Kidney glomerular epithelial cell (primary cell): Measurements from ENCODE around the gene CLASP1.

Source experiments
- DNase-seq: peaks from one replicate; lab custom pipeline; 2025; lab: John Stamatoyannopoulos, UW

Gene CLASP1

DNA sequence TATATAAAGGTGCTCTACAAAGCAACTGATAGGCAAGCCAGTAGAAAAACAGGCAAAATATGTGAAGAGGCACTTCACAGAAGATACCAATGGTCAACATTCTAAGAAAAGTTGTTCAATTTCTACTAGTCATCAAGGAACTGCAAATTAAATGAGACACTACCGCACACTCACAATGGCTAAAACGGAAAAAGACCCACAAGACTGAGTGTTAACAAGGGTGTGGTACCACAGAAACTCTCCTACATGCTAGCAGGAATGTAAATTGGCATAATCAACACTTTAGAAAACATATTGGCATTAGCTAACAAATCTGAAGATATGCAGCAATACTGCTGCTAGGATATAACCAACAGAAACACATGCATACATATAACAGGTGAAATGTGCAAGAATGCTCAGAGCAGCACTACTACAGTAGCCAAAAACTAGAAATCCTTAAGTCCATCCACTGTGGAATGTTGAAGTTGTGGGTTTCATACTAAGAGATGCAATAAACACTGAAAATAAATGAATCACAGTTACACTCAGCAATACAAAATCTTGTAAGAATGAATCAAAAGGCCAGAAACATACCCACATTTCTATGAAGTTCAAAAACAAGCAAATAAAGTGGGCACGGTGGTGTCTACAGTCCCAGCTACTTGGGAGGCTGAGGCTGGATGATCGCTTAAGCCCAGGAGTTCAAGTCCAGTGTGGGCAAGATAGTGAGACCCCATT lies 109.4 kb downstream of the CLASP1 start:
- DNase-seq = no peak

DNA sequence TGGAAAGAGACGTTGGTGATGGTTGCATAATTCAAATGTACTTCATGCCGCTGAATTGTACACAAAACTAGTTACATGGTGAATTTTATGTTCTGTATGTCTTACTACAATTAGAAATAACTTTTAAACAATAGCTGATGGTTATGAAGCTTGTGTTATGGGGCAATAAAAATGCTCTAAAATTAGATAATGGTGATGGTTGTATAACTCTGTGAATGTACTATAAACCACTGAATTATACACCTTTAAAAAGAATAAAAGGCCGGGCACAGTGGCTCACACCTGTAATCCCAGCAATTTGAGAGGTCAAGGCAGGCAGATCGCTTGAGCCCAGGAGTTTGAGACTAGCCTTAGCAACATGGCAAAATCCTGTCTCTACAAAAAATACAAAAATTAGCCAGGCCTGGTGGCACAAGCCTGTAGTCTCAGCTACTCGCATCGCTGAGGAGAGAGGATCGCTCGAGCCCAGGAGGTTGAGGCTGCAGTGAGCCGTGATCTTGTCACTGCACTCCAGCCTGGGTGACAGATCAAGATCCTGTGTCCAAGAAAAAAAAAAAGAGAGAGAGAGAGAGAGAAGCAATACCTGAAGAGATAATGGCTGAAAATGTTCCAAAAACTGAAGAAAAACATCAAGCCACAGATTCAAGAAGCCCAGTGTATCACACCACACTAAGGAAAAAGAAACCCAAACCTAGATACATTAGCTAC lies 112.3 kb downstream of the CLASP1 start:
- DNase-seq = no peak

DNA sequence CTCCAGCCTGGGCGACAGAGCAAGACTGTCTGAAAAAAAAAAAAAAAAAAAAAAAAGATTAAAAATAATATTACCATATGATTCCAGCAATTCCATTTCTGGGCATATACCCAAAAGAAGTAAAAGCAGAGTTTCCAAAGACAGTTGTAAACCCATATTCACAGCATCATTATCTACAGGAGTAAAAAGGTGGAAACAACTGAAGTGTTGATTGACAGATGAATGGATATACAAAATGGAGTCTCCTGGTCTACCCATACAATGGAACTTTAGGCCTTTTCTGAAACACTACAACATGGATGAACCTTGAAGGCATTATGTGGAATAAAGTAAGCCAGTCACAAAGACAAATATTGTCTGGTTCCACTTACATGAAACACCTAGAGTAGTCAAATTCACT lies 112.9 kb downstream of the CLASP1 start:
- no peak for DNase-seq

DNA sequence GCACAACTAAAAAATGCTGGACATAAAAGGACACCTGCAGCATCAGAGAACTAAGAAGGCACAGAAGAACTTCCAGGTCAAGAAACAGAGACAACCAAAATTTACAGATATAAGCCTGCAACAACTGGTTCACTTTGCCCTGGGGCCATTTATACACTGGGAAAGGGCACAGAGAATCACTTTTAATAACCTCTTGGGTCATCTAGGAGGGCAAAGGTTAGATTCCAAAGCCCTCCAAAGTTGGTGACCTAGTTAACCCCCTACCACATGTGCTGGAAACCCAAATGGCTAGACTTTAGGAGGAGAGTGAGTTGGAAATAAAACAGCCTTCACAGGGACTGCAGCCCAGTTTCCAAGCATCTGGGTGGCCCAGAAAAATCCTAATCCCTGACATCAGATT lies 115.3 kb downstream of the CLASP1 start:
- no peak for DNase-seq

DNA sequence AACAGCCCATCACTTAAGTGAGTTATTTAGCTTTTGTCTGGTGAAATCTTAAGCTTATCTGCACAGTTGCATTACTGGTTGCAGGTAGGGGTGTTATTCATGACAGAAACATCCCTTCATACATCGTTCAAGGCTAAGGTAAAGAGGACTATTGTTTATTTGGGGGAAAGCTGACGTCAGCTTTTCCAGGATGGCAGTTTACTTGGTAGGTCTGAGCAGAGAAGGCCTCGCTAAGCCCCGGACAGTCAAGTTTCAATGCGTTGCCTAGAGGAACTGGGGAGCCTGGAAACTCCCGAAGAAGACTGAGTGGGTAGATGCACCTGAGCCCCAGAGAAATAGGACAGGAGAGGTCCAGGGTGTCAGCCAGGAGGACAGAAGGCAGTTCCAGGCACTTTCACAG lies 116.4 kb downstream of the CLASP1 start:
- no peak for DNase-seq

DNA sequence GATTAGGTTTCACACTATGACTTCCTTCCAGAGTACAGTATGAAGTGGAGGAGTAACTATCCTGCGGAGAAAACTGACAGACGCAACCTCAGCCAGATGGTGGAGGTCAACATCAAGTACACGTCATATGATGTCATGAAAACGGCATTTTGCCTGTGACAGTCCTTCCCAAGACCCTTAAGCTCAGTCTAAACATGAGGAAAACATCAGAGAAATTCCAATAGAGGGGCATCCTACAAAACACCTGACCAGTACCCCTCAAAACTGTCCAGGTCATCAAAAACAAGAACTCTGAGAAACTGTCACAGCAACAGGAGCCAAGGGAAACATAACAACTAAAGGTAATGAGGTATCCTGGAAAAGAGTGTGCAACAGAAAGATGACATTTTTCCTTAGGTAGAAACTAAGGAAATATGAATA lies 116.9 kb downstream of the CLASP1 start:
- peak; percentile 45 for DNase-seq

DNA sequence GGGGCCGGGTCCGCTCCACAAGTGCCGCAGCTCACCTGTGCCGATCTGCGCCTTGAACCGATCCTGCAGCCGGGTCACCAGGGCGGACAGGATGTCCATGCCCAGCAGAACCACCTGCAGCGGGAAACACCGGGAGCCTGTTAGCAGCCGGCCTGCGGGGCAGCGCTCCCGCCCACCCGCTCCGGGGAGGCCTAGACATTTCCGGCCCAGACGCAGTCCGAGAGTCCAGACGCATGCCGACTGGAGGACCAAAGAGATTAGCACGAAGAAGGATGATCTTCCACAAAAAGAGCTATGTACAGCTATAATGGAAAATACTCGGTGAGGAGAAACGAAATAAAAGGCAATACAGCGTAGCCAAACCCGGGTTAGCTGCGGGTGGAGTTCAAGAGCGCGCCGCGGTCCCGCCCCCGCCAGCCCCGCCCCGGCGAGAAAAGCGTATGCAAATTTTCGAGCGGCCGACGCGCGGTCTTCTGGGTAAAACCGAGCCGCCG lies 119.0 kb downstream of the CLASP1 start:
- DNase-seq = peak; percentile 79

DNA sequence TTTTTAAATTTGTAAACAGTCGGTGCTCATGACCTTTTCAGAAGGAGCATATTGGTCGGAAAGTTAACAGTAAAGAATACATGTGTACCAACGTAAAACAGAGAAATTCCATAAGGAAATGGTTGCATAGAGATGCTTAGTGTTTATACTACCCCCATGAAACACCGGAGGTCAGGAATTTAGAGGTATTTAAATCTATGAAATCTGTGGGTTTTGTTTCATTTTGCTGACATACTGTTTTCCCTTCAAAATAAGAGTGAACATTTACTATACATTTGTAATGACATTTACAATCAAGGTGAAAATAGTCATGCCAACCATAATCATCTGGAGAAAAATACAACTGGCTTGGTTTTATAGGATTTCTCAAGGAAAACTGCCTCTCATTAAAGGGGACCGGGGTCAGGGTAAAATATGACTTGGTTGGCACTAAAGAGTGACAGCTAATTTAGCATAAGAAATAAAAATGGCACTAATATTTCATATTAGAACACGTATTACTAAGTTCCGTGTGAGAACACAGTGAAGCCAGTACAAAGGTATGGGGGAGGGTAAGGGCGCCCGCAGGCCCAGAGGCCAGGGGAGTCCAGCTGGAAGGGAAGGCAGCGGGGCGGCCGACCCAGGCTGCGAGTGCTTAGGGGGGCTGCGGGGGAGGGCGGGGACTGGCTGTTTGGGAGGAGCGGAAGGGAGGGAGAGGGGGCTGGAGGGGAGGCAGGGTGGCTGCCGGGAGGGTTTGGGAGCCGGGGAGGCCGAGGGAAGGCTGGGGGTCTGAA lies 119.6 kb downstream of the CLASP1 start:
- no peak for DNase-seq

DNA sequence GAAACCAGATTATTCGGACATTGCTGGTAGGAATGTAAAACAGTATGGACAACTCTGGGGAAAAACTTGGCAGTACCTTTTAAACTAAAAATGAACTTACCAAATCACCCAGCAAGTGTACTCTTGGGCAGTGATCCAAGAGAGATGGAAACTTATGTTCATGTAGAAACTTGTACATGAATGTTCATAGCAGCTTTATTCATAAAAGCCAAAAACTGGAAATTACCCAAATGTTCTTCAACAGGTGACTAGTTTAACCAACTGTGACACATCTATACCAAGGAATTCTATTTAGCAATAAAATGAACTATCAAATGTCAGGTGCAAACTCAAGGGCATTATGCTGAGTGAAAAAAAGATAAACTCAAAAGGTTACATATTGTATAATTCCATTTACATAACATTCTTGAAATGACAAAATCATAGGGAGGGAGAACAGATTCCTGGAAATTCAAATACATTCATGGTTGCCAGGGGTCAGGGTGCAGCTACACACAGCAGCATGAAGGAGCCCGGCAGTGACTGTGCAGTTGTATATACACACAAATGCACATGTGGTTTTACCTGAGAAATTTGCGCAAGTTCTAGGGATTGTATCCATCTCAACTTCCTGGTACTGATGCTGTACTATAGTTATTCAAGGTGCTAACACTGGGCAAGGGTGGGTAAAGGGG lies 122.1 kb downstream of the CLASP1 start:
- DNase-seq = no peak

DNA sequence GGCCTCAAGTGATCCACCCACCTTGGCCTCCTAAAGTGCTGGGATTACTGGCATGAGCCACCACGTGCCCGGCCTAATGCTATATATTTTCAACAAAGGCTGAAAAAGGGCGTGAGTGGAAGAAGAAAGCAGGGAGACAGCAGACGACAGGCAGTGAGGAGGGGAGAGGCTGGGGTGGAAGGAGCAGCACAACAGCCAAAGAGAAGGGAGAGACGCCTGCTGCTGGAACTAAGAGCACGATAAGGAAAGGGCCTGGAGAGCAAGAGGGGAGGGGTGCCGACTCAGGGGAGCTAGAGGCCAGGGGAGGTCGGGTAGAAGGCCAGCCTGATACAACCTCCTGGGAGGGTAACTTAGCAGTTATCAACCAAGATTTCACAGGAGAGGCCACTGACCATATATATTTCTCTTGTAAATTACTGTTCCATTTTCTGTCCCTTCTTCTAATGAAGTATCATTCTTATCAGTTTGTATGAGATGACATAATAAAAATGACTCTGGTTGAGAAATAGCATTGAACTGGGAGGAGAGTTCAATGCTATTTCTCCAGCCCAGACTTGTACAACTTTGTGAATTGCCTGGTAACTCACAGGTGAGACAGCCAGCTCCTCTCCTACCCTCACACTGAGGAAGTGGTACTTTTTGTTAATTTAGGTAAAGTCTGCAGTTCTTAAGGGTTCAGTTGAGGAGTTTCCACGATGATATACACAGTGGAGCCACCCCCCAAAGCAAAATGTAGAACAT lies 124.4 kb downstream of the CLASP1 start:
- DNase-seq = no peak

DNA sequence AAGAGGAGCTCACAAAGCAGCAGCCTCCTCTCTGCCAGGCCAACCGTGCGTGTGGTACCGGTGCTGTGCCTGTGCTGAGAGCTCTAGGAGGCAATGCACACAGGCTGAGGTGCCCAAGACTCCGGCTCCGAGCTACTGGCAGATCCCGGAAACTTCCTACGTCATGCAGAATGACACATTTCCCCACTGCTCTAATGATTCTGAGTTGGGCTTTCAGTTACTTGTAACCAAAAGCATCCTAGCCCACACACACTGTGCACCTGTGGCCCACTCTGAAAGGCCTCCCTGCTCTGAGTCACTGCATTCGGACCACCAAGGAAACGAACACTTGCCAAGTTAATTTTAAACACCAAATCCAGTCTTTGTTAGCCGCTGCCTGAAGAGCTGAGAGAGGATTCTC lies 127.9 kb downstream of the CLASP1 start:
- no peak for DNase-seq

DNA sequence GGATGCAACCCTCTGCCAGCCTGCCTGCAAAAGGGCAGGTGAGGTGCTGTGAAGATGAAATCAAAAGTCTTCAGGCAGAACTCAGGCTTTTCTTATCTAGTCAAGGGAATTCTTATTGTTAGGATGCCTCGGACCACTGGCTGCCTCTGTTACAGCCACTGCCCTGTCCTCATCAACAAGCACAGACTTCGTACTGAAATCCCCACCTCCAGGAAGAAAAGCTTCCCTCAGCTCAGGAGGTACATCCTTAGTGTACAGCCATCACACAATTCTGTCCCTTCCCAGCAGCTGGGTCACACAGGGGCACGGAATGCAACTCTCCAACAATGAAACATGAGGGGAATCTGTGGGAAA lies 128.6 kb downstream of the CLASP1 start:
- DNase-seq = no peak

DNA sequence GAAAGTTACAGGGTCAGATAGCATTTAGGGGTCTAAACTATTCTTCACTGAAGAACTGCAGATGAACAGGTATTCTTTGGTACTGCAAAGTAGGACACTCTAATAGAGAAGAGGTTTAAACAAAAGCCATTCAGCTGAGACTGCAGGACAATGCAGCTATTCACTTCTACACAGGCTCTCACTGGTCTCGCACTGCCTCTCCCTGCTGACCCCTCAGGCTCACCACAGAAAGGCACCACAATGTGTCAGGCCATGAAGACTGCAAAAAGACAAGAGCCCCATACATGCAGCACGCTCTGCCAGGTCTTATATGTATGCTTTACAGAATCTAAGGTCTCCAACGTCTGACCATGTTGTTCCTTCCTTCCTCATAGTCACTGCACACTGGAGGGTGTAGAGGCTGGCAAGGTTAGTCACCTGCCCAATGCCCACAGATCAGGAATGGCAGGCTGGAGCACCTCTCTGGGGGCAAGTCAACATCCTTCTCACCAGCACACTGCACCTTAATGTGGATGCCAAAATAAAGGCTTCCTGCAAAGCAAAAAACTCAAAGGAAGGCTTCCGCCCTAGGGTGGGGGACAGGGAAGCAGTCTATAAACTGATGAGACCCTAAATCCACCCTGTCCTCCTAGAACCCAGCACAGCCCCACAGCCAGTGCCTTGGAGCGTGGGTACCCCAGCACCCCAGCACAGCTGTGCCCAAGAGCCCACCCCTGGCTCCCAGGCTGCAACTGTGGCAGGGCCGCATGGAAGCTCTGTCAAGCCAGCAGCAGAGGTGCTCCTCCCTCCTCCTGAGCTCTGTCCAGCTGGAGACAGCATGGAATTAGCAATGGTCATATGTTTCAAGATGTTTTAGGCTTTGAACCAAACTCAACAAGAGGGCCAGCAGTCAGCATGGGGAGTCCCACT lies 129.3 kb downstream of the CLASP1 start:
- no peak for DNase-seq

DNA sequence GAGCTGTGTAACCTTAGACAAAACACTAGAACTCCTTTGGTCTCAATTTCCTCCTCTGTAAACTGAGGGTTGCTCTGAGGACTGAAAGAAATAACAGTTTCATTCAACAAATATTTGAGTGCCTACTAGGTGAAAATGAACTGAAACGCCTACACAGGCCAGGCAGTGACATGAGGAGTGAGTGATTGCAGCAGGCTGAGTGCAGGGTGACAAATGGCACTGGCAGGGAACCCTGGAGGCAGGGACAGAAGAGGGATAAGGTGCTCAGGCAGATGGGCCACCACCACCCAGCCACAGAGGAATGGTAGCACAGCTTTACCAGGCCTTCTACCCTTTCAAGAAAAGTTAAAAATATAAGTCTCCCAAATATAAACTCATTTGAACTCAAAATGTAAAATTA lies 130.1 kb downstream of the CLASP1 start:
- DNase-seq = no peak

DNA sequence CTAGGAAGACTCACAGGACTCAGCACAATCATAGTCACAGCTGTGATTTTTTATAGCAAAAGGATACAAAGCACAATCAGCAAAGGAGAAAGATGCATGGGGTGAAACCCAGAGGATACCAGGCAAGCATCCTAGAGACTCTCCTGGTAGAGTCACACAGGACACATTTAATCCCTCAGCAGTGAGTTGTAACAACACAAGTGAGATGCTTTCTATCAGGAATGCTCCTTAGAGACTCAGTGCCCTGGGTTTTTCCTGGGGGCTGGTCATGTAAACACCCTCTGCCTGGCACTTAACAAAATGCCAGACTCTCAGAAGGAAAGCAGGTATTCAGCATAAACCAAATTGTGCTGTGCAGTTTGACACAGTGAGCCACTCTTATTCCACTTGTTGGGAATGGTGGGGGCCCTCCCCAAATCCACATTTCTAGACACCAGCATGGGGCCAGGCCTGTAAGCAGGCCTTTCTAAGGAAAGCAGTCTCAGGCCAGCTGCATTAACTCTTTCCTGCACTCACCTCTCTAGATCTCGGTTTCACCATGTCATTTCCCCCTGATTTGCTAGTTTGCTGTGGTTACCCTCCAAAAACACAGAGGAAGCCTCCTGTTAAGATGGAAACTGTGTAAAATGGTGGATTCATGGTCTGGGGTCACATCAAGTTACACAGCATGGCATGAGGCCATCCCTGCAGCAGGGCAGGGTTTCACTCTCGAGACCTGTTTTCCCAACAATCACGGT lies 135.5 kb downstream of the CLASP1 start:
- DNase-seq = no peak

DNA sequence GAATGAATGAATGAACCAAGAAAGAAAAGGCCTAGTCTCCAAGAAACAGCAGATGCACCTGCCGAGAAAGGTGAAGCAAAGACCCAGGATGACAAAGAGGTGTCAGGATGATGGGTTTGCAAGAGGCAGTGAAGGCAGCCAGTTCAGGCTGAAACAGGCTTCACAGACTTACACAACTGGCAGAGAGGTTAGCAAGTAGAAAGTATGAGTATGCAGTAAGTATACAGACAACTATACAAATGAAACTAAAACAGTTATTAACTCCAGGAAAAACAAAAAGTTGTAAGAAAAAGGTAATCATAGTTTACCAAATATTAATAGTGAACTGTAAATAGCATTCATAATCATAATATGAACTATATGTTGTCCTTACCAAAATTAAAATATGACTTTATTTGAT lies 138.4 kb downstream of the CLASP1 start:
- DNase-seq = no peak

DNA sequence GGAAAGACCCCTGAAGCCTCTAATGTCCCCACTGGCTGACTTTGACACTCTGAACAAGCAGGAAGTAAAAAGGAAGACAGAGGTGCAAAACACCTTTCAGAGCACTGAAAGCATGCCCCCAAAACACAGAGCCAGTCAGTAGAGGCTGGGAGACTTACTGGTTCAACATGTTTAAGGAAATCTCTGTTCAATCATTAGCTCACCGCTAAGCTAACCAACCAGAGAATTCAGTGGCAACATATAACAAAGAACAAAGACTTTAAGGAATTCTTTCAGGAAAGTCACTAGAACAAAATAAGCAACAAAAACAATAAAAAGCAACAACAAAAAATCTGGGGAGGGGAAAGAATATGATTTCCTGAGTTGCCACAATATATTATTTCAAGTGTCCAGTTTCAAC lies 142.6 kb downstream of the CLASP1 start:
- DNase-seq = no peak

DNA sequence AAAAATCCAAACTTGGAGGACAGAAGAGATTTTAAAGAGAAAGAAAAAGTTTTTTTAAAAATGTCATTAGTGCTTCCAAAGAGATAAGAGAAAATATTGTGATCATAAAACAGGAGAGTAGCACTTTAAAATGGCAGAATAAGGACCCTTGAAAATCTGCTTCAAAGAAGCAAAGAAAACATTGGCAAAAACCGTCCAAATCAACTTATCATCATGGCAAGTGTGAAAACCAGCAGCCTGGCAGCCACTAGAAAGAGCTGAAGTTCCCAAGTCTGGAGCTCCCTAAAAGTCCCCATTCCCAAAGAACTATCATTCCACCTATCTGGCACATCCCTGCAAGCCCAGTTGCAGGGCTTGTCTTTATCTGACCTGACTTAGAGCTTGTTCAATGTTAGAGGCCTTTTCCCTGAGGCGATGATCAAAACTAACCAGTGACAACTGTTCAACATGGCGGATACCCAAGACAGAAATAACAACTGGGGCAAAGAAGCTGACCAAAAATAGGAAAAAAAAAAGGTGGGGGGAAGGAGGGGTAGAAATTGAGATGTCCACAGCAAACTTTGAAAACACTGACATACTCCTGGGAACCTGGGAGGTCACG lies 143.2 kb downstream of the CLASP1 start:
- no peak for DNase-seq

DNA sequence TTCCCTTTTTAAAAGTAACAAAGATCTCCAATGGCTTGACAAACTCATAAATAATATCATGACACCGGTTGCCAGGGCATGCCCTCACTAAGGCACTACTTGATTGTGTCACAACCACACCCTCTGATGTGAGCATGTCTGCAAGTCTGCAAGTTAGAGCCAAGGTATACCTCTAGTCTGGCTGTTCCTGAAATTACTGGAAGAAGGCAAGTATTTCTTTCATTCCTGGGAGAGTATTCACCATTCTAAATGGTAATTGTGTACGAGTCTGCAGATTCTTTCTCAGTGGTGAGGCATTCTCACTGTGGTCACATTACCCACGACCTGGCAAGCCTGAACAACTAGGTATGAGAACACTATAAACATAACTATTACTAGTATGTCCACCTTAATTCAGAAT lies 144.3 kb downstream of the CLASP1 start:
- DNase-seq = peak; percentile 88

DNA sequence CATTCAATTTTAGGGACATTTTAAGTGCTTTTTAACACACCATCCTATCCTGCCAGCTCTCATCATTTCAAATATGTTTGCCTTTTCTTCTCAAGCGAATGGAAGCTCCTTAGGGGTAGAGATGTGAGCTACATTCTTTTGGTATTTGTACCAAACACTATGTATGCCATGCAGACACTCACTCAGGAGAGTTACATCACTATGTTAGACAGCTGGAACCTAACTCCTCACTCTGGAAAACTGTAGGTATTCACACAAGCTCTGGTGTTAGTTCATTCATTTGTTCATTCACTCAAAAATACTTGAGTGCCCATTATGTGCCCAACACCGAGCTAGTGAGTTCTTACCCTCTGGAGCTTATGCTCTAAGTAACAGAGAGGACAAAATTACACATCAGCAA lies 144.9 kb downstream of the CLASP1 start:
- DNase-seq = no peak
